Measurements from ENCODE around the gene VPS72.

DNA sequence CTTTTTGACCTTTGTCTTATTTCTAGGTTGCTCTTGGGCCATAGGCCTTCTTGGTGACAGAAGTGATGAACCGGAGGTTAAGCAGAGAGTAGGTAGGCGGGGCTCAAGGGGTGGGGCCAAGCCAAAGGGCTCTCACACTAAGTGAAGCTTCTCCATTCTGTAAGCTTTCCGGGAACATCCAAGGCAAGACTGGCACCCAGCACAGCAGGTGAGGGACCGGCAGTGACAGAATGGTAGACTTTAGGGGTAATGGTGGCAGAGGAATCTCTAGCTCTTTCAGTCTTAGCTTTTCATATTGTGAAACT lies 33.5 kb downstream of the VPS72 start, which contains the start of gene TNFAIP8L2:
- TF ChIP-seq, protein P1, sequence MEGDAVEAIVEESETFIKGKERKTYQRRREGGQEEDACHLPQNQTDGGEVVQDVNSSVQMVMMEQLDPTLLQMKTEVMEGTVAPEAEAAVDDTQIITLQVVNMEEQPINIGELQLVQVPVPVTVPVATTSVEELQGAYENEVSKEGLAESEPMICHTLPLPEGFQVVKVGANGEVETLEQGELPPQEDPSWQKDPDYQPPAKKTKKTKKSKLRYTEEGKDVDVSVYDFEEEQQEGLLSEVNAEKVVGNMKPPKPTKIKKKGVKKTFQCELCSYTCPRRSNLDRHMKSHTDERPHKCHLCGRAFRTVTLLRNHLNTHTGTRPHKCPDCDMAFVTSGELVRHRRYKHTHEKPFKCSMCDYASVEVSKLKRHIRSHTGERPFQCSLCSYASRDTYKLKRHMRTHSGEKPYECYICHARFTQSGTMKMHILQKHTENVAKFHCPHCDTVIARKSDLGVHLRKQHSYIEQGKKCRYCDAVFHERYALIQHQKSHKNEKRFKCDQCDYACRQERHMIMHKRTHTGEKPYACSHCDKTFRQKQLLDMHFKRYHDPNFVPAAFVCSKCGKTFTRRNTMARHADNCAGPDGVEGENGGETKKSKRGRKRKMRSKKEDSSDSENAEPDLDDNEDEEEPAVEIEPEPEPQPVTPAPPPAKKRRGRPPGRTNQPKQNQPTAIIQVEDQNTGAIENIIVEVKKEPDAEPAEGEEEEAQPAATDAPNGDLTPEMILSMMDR (IDR thresholded peaks at IDR 0.05) = no peak
- TF ChIP-seq NR3C1 (CRISPR knock-in tag; conservative IDR thresholded peaks at IDR 0.05; ENCODE audit: low read depth) (no peak), ZNF232 (CRISPR knock-in tag; IDR thresholded peaks at IDR 0.05) (no peak), TP53 (CRISPR knock-in tag; IDR thresholded peaks at IDR 0.05) (no peak), NFYB (CRISPR knock-in tag; conservative IDR thresholded peaks at IDR 0.05; ENCODE audit: low read depth) (no peak), ESRRA (CRISPR knock-in tag; IDR thresholded peaks at IDR 0.05; ENCODE audit: borderline replicate concordance) (no peak), ATF1 (CRISPR knock-in tag; IDR thresholded peaks at IDR 0.05) (no peak), ELF4 (CRISPR knock-in tag; IDR thresholded peaks at IDR 0.05; ENCODE audit: low read depth) (no peak), ZNF416 (CRISPR knock-in tag; IDR thresholded peaks at IDR 0.05) (no peak)
- TF ChIP-seq, protein P2, sequence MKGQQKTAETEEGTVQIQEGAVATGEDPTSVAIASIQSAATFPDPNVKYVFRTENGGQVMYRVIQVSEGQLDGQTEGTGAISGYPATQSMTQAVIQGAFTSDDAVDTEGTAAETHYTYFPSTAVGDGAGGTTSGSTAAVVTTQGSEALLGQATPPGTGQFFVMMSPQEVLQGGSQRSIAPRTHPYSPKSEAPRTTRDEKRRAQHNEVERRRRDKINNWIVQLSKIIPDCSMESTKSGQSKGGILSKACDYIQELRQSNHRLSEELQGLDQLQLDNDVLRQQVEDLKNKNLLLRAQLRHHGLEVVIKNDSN (CRISPR knock-in tag; IDR thresholded peaks at IDR 0.05) = no peak
- TF ChIP-seq, protein P3, sequence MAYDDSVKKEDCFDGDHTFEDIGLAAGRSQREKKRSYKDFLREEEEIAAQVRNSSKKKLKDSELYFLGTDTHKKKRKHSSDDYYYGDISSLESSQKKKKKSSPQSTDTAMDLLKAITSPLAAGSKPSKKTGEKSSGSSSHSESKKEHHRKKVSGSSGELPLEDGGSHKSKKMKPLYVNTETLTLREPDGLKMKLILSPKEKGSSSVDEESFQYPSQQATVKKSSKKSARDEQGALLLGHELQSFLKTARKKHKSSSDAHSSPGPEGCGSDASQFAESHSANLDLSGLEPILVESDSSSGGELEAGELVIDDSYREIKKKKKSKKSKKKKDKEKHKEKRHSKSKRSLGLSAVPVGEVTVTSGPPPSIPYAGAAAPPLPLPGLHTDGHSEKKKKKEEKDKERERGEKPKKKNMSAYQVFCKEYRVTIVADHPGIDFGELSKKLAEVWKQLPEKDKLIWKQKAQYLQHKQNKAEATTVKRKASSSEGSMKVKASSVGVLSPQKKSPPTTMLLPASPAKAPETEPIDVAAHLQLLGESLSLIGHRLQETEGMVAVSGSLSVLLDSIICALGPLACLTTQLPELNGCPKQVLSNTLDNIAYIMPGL (CRISPR knock-in tag; IDR thresholded peaks at IDR 0.05) = no peak
